IPS DF 19.7 (cell line): ENCODE data around the gene RHBDL1.

Experiments used
- DNase-seq: peaks from one replicate; pipeline ENCODE4 v3.0.0-alpha.2; 2013; ENCODE audit warnings: low read depth, low spot score

Gene RHBDL1

DNA sequence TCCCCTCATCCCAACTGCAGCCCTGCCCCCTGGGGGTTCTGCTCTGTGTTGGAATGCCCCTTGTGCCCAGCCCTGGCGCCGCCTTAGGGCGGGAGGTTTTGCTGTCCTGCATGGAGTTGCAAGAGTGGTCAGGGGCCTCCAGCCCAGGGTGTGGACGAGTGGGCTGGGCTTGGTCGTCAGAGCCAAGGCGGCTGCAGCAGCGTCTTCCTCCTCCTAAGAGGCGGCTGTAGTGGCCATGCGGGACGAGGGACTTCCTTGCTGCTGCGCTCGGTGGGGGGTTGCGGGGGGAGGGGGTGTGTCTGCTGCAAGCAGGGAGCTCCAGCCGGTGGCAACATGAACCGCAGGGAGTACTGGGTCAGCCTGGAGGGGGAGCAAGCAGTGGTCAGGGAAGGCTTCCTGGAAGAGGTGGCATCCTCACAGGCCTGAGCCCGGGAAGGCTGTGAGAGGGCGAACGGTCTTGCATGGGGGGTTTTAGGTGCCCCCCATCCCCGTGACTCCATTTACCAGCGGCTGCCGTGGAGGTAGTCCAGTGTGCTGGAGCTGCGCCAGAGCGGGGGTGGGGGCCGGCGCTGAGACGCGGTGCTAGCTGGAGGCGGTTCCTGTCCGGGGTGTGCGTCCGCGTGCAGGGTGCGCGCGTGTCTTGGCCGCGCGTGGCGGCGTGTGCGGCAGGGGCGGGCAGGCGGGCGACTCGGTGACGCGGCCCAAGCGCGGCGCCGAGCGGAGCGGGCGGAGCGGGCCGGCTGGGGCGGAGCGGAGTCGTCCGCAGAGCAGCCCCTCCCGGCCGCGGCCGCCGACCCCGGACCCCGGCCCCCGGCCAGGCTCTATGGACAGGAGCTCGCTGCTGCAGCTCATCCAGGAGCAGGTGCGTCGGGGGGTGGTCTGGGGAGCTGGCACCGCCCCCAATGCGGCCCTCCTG is at the start of gene RHBDL1:
TSS of gene RHBDL1 (plus strand) at position 704 of the 916 bp plus-strand sequence. CDS start at position 824, 120 bp downstream.
- no peak for DNase-seq

DNA sequence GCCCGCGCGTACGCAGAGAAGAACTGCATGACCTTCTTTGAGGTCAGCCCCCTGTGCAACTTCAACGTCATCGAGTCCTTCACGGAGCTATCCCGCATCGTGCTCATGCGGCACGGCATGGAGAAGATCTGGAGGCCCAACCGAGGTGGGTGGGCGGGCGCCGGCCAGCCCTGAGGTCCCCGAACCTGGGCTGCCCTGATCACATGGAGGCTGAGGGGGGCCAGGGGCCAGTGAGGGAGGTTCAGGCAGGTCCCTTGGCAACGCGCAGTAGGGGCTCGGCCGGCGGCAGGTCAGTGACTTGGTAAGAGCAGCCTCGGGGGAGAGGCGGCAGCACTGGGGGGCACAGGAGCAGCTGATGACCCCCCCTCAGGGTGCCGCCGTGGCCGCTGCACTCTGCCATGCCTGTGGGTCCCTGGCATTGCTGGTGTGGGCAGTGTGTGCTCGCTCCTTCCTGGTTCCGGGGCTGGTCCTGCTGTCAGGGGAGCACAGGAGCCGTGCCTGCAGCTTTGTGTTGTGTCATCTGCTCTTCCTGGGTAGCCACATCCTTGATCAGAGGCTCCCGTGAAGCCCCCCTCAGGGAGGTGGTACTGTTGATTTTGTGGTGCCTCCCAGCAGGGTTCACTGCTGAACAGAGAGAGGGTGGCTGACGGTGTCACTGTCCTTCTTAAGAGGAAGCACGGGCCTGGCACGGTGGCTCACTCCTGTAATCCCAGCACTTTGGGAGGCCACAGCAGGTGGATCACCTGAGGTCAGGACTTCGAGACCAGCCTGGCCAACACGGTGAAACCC is 49.3 kb upstream of the RHBDL1 start:
- DNase-seq: no peak

DNA sequence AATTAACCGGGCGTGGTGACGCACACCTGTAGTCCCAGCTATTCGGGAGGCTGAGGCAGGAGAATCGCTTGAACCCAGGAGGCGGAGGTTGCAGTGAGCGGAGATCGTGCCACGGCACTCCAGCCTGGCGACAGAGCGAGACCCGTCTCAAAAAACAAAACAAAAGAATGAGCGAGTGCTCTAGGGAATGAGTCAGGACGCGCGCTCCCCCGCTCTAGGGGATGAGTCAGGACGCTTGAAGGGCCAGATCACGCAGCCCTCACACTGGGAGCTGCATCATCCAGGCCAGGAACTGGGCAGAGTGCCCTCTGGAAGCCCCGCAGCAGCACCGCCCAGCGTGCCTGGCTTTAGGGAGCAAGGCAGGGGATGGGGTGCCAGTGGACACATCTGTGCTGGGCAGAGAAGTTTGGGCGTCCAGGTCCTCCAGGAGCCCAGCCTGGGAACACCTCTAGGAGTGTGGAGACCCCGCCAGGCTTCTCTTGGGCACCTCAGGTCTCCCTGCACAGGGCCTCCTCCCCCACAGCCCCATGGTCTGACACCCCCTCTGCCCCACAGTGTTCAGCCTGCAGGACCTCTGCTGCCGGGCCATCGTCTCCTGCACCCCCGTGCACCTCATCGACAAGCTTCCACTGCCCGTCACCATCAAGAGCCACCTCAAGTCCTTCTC is 48.6 kb upstream of the RHBDL1 start:
- DNase-seq: no peak

DNA sequence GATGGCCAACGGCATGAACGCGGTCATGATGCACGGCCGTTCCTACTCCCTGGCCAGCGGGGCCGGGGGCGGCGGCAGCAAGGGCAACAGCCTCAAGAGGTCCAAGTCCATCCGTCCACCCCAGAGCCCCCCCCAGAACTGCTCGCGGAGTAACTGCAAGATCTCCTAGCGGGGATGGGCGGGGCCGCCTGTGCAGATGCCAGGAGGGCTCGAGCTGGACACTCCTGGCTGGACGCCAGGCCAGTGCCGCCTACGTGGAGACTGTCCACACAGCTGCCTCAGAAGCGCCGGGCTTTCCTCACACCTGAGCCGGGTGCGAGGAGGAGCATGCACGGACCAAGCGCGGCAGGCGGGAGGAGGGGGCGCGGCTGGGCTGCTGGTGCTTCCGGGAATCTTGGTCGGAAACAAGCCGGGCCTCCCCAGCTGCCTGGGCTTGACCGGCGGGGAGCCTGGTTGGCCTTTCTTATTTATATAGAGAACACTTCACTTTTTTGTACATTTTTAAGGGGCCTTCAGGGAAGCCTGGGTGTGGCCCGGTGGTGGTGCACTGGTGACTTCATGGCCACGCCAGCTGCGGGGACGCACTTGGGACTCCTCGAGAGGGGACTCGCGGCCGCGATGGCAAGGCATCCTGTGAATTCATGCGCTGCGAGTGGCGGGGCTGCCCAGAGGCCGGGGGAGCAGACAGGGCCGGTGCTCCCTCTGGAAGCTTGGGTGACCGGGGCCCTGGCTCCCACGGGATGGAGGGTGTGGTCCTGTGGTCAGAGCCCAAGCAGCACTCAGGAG is 47.8 kb upstream of the RHBDL1 start:
- no peak for DNase-seq

DNA sequence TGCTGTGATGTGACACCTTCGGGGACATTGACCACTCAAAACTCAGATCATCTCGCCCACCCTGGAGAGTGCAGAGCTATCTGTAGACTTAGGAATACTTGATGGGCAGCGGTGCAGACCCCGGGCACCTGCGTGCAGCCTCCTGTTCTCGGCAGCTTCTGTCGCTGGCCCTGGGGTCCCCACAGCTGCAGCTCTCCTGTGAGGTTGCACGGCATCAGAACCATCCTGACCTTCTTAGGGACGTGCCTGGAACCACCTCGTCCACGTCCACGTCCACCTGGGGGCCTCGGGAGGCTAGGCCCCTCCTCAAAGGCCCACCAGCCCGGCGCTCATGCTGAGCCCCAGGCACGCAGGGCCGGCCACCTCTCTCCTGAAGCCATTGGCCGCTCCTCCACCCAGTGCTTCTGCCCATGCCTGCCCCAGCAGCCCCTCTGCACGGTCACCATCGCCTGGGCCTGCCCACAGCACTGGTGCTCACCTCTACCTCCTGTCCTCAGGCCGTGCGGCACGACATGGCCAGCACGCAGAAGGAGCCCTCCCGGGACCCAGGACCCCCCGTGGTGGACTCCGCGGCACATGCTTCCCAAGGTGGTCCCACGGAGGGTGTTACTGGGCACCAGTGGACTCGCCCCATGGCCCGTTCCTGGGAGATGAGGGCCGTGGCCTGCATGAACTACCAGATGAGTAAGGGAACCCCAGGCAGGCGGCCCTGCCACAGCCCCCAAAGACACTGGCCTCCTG is 47.0 kb upstream of the RHBDL1 start:
- DNase-seq: no peak

DNA sequence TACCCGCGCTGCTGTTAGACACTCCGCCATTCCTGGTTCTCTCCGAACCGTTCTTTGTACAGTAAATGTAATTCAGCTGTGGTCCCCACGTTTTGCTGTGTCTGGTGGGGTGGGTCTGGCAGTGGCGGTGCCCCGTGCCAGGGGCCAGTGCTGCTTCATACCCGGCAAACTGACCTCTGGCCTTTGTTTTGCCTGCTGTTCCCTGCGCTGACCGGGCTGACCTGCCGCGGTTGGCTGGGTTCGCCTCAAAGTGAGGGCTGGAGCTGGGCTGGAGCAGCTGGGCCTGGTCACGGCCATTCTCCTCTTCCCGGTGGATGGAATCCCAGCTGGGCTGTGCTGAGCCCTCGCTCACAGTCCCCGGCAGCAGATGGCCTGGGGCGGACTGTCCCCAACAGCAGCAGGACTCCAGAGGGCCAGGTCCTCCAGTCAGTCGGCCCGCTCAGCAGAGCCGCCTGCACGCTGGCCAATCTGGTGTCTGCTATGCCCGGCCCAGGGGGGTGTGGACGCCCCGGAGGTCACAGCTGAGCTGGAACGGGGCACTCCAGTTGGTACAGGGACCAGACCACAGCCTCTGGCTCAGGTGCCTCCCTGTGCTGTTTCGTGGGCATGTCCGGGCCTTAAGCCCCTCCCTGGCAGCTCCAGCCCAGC is 46.2 kb upstream of the RHBDL1 start:
- no peak for DNase-seq

DNA sequence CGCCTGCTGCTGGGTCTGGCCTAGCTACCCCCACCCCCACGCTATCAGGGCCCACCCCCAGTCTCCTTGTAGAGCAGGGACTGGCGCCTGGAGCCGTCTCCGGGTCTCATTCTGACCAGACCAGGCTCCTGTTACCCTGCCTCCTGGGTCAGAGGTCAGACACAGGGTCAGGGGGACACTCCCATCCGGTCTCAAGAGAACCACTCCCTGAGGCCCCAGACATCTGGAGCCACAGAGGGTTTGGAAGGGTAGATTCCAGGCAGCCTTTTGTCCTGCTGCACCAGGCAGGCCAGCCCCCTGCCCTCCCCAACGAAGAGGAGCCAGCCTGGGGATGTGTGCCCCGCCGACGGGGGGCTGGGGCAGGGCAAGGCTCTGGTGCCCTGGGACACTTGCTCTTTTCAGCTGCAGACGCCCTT is 45.6 kb upstream of the RHBDL1 start:
- no peak for DNase-seq

DNA sequence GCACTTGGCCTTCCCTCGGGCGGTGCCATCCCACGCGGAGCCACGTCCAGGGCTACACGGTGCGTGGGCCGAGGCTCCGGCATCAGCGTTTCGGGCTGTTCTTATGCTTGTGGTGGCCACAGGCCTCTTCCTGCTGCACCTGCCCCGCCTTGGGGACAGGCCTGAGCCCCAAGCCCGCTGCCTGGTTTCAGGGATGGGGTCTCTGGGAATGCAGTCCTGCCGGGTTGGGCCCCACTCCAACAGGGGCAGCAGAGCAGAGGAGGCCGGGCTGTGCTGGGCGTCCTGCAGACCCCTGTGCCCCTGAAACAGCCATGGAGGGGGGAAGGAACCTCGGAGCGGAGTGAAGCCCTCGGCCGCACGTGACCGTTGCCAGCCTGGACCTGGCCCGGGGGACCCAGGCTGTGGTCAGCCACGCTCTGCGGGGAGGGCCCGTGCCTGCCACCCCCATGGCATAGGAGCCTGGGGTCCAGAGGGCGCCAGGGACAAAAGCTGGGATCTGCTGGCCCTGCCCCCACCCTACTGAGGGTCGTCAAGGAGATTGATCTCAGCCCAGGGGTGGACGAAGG is 45.1 kb upstream of the RHBDL1 start:
- DNase-seq: no peak

DNA sequence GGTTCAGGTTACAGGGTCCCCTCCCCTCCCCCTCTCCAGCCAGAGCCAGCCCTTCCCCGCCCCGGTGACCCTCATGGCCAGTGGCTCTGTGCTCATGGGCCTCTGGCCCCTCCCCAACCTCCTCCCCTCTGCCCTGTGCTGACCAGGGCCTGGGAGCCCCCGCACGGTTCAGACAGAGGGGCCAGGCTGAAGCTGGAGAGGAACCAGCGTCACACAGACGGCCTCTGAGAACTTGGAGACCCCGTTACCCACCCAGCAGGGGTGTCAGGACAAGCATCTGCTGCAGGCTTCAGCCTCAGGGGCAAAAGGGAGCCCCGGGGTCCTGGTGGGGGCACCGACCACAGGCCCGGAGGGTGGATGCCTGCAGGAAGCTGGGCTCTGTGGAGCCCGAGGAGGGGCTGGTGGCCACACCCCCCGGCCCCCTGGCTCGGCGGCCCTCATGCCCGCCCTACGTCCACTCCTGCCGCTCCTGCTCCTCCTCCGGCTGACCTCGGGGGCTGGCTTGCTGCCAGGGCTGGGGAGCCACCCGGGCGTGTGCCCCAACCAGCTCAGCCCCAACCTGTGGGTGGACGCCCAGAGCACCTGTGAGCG is 44.6 kb upstream of the RHBDL1 start, which contains the start of gene WFIKKN1:
TSS of gene WFIKKN1 (plus strand) at position 171 of the 591 bp plus-strand sequence. CDS start at position 440, 269 bp downstream.
- DNase-seq: no peak

DNA sequence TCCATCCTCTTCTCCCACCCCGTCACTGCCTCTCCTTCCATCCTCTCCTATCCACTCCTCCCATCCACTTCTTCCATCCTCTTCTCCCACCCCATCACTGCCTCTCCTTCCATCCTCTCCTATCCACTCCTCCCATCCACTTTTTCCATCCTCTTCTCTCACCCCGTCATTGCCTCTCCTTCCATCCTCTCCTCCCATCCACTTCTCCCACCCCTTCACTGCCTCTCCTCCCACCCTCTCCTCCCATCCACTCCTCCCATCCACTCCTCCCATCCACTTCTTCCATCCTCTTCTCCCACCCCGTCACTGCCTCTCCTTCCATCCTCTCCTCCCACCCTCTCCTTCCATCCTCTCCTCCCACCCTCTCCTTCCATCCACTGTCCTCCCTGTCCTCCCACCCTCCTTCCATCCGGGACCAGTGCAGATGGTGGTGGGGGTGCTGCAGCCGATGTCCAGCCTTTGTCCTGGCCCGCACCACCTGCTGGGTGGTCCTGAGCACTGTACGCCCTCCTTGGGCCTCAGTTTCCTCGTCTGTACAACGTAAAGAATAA is 43.6 kb upstream of the RHBDL1 start:
- DNase-seq: no peak

DNA sequence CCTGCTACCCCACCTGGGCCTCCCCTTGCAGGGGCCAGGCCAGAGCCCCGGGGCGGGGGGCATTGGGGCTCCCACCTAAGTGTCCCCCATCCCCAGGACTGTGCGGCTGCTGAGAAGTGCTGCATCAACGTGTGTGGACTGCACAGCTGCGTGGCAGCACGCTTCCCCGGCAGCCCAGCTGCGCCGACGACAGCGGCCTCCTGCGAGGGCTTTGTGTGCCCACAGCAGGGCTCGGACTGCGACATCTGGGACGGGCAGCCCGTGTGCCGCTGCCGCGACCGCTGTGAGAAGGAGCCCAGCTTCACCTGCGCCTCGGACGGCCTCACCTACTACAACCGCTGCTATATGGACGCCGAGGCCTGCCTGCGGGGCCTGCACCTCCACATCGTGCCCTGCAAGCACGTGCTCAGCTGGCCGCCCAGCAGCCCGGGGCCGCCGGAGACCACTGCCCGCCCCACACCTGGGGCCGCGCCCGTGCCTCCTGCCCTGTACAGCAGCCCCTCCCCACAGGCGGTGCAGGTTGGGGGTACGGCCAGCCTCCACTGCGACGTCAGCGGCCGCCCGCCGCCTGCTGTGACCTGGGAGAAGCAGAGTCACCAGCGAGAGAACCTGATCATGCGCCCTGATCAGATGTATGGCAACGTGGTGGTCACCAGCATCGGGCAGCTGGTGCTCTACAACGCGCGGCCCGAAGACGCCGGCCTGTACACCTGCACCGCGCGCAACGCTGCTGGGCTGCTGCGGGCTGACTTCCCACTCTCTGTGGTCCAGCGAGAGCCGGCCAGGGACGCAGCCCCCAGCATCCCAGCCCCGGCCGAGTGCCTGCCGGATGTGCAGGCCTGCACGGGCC is 42.8 kb upstream of the RHBDL1 start:
- no peak for DNase-seq

DNA sequence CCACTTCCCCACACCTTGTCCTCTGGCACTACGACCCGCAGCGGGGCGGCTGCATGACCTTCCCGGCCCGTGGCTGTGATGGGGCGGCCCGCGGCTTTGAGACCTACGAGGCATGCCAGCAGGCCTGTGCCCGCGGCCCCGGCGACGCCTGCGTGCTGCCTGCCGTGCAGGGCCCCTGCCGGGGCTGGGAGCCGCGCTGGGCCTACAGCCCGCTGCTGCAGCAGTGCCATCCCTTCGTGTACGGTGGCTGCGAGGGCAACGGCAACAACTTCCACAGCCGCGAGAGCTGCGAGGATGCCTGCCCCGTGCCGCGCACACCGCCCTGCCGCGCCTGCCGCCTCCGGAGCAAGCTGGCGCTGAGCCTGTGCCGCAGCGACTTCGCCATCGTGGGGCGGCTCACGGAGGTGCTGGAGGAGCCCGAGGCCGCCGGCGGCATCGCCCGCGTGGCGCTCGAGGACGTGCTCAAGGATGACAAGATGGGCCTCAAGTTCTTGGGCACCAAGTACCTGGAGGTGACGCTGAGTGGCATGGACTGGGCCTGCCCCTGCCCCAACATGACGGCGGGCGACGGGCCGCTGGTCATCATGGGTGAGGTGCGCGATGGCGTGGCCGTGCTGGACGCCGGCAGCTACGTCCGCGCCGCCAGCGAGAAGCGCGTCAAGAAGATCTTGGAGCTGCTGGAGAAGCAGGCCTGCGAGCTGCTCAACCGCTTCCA is 42.0 kb upstream of the RHBDL1 start:
- no peak for DNase-seq

DNA sequence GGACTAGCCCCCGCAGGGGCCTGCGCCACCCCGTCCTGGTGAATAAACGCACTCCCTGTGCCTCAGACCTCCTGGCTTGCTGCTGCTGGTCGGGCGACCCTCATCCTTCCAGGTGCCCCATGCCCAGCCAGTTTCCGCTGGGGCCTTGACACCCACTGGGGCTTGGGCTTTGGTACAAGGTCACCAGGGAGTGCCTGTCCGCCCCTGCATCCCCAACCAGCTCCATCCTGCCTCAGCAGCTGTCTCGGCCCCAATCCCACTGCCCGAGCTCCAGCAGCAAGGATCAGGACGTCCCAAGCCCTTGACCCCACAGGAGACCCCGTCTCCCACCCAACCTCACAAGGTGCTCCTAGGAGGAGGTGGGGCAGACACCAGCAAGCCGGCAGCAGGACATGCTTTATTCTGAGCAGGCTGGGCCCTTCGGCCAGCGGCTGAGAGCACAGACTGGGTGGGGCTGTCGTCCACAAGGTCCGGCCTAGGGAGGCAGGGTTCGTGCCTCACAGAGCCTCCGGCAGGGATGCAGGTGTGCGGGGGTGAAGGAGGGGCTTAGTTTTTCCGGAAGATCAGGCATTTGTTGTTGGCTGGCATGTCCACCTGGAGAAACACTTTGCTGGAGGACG is 41.3 kb upstream of the RHBDL1 start:
- no peak for DNase-seq

DNA sequence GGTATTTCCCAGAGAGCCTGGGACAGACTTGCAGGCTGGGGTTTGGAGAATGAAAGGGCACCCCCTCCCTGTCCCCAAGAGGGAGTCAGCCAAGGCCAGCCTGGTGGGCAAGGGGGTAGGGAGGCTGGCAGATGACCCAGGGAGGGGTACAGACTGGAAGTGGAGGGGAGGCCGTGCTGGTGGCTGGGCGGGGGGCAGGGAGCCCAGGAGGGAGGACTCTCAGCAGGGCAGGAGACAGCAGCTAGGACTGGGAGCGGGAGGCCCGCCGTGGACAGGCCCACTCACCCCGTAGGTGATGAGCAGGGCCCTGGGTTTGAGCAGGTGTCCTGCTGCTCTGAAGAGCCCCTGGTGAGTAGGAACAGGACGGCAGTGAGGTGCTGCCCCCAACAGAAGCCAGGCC is 40.5 kb upstream of the RHBDL1 start:
- DNase-seq: no peak

DNA sequence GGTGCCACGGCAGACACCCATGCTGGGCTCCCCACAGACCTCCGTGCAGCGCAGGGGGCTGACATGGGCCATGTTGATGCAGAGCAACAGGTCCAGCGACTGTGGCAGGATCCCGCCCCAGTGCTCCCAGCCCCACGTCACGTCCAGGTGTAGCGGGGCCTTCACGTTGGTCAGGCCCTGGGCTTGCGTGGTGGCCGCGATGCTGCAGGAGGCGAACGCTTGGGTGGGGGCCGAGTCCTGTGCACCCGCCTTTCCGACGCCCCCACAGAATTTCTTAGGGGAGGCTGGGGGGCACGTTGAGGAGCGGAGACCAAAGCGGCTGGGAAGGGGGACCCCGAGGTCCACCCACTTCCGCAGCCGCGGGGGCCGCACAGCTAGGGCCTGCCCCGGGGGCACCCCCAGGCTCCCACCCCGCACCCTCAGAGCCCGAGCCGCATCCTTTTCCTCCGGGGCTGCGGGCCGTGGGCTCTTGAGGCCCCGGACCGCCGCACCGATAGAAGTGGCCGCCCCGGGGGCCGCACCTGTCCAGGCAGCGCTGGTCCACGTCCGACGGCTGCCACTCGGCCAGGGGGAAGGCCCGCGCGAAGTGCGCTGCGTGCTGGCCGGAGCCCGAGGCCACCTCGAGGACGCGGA is 39.8 kb upstream of the RHBDL1 start:
- DNase-seq: no peak
